Kidney epithelial cell (primary cell): ENCODE measurements around the gene GINS1. TPM values are rescaled to one million over a fixed set of nuclear protein-coding genes. Genes with fewer than 3 reads are reported as not detected.

Experiments used
- DNase-seq: peaks from one replicate; pipeline ENCODE4 v3.0.0-alpha.2; 2010; ENCODE audit warnings: low read depth
- H3K27me3 ChIP-seq: 2 replicates; pipeline ENCODE4 v1.6.0; 2011; ENCODE audit warnings: low read length; ENCODE audit not compliant: control insufficient read depth, insufficient read depth
- H3K36me3 ChIP-seq: 2 replicates; pipeline ENCODE4 v1.5.1; 2011; ENCODE audit warnings: low read length; ENCODE audit not compliant: control insufficient read depth, insufficient read depth
- H3K4me3 ChIP-seq: 2 replicates; pipeline ENCODE4 v1.5.1; 2011; ENCODE audit warnings: low read depth, mild to moderate bottlenecking, control low read depth, low read length
- total RNA-seq: library from RNA; depleted of rRNA; stranded (reverse); fragments of >200 nt; gene quantifications from 2 replicates; pipeline ENCODE4 v1.2.3, GENCODE V29; 2015
- TF ChIP-seq, protein P1 (sequence below): IDR thresholded peaks from 2 replicates; pipeline ENCODE4 v1.5.1; 2011; ENCODE audit warnings: mild to moderate bottlenecking, moderate library complexity, low read length, control low read depth, inconsistent platforms; ENCODE audit not compliant: insufficient read depth, poor library complexity, severe bottlenecking

The GINS1 gene
- total RNA-seq, 1 donor from 2014 or later = 6.6 TPM

- H3K27me3 ChIP-seq = no peaks in the 10 kb centered on the region
- H3K4me3 ChIP-seq = no peak overlapping the region
- H3K36me3 ChIP-seq = peaks cover 2% of the 10 kb centered on the region
- no peak for DNase-seq
- TF ChIP-seq, protein P1, sequence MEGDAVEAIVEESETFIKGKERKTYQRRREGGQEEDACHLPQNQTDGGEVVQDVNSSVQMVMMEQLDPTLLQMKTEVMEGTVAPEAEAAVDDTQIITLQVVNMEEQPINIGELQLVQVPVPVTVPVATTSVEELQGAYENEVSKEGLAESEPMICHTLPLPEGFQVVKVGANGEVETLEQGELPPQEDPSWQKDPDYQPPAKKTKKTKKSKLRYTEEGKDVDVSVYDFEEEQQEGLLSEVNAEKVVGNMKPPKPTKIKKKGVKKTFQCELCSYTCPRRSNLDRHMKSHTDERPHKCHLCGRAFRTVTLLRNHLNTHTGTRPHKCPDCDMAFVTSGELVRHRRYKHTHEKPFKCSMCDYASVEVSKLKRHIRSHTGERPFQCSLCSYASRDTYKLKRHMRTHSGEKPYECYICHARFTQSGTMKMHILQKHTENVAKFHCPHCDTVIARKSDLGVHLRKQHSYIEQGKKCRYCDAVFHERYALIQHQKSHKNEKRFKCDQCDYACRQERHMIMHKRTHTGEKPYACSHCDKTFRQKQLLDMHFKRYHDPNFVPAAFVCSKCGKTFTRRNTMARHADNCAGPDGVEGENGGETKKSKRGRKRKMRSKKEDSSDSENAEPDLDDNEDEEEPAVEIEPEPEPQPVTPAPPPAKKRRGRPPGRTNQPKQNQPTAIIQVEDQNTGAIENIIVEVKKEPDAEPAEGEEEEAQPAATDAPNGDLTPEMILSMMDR = no peak
Measured at GRCh38 chr20:25460566-25461280, 53.2 kb downstream of the GINS1 start.

GRCh38 chr20:25461281-25461650 lies 53.8 kb downstream of the GINS1 start:
- TF ChIP-seq, protein P1 = no peak
- H3K4me3 ChIP-seq = no peak overlapping the region
- DNase-seq = no peak

GRCh38 chr20:25461786-25462545 lies 54.5 kb downstream of the GINS1 start:
- no peaks in the 10 kb centered on the region for H3K27me3 ChIP-seq
- no peak for DNase-seq
- TF ChIP-seq, protein P1 = no peak

More at GRCh38 chr20:25461281-25461650, 53.8 kb downstream of the GINS1 start:
- Histone ChIP-seq H3K36me3 (peaks cover 2% of the 10 kb centered on the region), H3K27me3 (no peaks in the 10 kb centered on the region)

DNA sequence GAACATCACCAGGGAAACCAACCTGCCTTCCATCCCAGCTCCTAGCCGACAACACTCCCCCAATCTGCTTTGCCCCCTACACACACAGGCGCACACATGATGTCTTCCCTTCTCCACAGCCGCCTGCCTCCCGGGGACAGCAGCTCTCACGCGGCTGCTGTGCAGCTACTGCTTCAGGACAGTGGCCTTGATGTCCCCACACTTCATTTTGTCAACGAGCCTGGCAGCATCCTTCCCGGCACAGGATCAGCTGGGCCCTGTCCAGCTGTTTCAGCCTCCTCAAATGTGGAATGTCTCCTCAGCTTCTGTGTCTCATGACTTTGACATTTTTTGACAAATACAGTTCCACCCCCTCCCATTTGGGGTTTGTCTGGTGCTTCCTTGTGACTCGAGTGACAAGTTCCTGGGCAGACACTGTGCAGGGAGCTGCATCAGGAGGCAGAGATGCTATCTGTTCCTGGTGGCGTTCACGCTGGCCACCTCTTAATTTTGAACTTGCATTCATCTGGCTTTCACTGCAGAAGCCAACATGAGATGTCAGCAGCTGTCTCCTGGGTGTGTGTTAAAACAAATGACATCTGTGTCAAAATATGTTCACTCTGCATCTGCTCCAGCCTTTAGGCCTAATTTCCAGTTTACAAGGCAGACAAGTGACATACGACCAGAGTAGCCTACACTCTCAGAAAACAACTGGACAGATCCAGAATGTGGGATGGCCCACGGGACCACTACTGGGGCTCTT lies 57.2 kb downstream of the GINS1 start:
- no peak for DNase-seq
- Histone ChIP-seq H3K36me3 (peaks cover 3% of the 10 kb centered on the region), H3K27me3 (no peaks in the 10 kb centered on the region), H3K4me3 (no peak overlapping the region)
- TF ChIP-seq, protein P1 = no peak

More at GRCh38 chr20:25461786-25462545, 54.5 kb downstream of the GINS1 start:
- no peak overlapping the region for H3K4me3 ChIP-seq
- H3K36me3 ChIP-seq = peaks cover 2% of the 10 kb centered on the region

GRCh38 chr20:25465243-25466135 lies 58.0 kb downstream of the GINS1 start:
- Histone ChIP-seq H3K27me3 (no peaks in the 10 kb centered on the region), H3K4me3 (no peak overlapping the region), H3K36me3 (peaks cover 3% of the 10 kb centered on the region)
- no peak for DNase-seq
- TF ChIP-seq, protein P1 = no peak
